Measurements from ENCODE around the gene SHC1.

Gene SHC1

DNA sequence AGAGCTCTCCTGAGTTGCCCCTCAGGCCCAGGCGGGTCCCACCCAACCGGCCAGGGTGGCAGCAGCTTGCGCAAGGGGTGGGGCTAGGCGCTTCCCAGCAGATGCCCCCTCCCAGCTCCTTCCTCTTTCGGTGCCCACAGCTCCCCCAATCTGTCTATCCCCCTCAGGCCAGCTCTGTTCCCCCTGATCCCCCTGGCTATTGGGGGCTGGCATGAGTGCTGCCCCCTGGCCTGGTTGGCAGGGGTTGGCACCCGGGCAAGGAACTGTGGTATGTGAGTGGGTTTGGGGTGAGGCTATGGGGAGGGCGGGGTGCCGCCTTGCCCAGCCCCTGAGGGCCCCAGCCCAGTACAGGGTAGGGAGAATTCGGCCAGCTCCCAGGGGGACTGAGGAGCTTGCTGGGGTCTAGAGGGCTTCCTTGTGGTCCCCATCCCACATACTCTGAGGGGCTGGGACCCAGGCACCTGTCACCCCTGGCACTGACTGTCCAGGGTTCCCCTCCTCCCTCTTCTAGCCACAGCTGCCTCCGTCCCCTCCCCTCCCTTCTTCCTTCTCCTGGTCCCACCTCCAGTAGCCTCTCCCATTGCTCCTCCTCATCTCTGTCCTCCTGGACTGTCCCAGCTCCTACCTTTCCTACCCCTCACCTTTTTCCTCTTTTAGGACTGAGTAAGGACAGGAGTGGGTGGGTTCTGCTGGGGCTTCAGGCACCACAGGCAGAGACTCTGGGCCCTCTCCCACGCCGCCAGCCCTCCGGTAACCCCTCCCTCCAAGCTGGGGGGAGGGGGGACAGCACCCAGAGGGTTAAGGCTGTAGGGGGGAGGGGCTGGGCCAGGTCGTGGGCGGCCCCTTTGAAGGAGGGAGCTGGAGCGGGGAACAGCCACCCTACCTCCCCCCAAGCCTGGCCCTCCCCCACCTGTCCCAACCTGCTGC, 37.7 kb upstream of the SHC1 start:
- peak; percentile 90 to 93 for DNase-seq

DNA sequence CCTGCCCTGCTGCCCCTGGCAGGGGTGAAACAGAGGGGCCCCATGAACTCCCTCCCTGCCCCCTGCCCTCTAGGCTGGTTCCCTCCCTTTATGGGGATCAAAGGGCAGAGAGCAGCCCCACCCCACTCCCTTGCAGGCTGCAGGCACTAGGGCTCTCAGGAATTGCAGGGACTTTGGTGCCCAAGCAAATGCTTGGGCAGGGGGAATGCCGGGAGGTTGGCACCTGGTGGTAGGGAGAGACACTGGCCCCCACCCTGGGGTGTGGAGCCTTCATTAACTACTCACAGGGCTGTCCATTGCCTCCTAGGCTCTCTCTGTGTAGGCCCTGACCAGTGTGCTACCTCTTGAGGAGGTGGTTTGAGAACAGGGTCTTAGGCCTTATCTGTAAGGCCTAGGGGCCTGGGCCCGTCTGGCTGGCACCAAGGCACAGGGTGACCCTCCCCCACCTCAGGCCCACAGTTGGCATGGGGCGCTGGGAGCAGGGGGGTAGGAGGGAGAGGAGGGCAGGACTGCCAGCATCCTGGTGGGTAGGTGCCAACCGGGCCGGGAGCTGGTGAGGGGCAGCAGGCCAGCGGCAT, 36.8 kb upstream of the SHC1 start:
- DNase-seq: no peak

DNA sequence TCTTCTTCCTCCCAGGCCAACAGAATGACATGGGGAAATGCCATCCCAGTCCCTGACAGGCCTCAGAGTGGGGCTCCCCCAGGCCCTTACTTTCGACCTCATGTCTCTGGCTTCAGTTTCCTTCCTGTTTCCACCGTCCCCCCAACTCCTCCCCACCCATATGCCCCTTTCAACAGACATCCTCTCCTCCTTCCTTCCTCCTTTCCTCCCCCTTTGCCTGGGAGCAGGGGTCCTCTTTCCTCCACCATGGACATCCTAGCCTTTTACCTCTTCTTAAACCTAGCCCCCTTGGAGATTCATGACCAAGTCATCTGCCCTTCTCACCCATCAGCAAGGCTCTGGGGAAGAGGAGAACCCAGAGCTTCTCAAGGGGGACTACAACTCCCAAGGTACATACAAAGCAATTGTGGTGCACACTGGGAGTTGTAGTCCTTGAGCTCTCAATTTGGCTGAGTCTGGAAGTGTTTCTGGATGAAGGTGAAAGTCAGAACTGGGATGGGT, 36.1 kb upstream of the SHC1 start:
- peak; percentile 59 to 68 for DNase-seq

DNA sequence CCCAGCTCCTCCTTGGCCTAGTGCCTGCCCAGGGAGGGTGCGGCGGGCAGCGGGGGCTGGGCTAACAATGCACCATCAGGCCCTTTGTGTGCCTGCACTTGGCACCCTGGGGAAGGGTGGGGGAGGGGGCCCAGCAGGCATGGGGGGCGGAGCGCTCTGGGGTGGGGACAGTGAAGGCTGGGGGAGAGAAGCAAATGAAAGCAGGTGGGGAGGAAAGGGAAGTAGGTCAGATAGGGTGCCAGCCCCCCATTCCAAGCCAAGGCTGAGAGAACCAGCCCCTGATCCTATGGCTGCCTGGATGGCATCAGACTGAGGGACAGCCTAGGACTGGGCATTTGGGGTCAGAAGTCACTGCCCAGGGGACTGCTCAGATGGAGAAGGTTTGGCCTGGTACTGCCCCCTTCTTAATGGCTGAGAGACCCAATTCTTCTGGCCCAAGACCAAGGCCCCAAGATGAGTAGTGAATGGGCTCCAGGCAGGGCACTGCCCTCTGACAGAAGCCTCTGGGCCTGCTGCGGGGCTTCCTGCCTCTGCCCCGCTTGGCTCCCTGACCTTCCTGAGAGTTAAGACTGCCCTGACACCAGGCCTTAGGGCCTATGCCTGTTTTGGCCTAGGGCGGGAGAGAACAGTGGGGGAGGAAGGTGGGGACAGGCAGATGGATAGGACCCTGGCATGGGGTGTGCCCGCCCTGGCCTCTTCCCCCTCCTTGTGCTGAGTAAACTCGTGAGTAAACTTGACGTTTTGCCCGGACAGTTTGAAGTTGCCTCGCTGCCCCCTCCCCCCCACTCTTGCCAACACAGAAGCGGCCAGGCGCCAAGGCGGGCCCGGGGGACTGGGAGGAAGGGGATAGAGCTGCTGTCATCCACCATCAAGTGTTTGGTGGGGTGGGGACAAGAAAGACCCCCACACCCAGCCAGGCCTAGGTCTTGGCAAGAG, 34.8 kb upstream of the SHC1 start:
- peak in 1 of 2 experiments; percentile 37 for DNase-seq

DNA sequence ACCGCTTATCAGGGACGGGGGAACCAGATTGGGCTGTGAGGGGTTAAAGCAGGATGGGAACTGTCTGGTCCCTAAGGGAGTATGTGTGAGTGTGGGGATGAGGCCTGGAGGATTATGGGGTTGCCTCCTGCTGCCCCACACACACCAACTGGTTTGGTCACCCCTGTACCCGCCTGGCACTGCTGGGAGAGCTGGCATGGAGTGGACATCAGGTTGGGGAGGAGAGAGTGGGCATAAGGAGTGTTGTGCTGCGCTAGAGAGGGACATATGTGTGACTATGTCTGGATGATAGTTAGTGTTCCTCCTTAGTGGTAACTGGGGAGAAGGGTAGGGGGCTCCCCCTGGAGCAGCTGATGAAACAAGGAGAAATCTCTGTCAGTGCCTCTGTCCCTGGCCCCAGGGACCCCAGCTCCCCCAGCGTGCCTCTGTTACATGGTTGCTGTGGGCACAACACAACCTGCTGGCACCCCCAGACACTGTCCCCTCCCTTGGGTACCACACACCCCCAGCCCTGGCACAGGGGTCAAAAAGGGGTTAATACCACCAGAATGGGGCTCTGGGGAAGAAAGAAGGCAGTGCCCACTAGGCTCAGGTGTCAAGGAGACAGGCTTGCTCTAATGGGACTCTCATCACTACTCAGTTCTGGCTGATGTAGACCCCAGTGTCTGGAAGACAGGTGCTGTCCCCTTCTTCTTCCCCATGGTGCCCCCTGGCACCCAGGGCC, 34.0 kb upstream of the SHC1 start:
- DNase-seq: peak in 1 of 2 experiments; percentile 31

DNA sequence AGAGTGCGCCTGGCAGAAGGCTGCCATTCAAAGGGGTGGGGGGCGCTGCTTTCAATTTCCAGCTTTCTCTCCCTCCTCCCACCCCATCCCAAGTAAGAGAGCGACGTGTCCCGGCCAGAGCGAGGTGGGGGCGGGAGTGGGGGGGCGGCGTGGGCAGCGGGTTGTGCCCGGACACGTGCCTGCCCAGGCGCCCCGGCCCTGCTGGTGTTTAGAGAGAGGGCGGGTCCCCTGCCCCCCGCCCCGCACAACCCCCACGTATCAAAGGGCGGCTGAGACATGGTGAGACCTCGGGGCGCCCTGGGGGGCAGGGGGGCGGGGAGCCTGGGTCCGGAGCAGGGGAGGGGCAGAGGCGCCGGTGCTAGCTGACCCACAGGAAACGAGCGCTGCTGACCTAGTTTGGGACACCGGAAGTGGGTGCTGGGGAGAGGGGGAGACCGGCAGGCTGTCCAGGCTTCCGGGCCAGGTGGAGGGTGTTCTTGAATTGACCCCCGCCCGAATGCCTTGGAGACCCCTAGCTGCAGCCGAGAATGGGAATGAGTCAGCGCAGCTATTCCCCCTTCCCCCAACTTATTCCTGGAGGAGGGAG, 33.3 kb upstream of the SHC1 start:
- peak in 1 of 2 experiments; percentile 47 for DNase-seq

DNA sequence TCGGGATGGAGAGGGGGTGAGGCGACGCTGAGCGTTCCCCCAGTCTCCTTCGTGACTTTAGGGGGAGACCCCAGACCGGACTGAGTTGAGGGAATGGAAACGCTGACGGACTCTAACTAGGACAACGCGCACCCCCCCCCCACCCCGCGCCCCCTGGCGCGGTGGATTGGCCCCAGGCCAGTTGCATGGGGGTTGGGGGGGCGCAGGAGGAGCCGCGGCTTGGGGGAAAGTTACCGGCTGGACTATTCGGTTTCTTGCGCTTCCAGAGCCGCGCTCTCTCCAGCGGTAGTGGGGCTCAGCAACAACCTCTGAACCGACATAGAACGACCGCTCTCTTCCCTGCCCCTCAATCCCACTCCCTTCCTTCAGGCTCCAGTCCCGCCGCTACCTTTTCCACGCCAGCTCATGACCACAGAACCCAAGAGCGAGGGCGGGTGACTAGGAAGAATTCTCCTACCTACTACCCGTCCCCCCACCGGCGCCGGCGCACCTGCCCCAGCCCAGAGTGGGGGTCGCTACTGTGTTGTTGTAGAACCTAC, 32.7 kb upstream of the SHC1 start:
- peak in 1 of 2 experiments; percentile 48 for DNase-seq

DNA sequence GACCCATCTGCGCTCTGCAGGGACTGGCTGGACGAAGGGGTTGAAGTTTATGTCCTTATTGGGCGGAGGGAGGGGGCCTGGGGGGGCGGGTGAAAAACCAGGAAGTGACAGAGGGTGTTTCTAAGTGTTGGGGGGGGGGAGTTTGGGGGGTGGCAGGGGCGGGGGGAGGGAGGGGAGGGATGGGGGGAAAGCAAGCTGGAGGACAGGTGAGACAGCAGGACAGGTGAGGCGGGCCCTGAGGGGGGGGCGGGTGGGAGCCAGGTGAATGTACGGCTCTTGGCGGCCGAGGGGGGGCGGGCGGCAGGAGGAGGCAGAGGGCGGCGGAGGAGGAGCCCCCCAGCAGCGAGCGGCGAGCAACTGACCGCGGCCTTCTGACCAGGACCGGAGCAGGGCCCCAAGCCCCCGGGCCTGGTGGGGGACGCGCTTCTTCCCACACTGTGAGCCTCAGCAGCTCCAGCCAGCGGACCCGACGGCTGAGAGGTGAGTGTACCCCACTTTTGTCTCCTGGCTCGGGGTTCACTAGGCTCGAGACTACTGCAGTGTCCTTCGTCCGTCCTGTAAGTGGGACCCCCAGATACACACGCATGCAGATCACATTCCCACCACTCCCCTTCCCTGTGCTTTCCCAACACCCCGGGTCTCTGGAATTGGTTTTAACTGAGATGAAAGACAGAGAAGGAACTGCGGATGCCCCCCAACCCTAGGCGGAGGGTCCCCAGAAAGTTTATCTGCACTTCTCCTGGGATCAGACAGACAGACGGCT, 32.1 kb upstream of the SHC1 start, which contains the start of gene ZBTB7B:
ZBTB7B (plus strand) TSS at position 339 of the 763 bp plus-strand sequence. CDS start 11,859 bp downstream, outside the sequence.
- peak in 1 of 2 experiments; percentile 29 for DNase-seq

DNA sequence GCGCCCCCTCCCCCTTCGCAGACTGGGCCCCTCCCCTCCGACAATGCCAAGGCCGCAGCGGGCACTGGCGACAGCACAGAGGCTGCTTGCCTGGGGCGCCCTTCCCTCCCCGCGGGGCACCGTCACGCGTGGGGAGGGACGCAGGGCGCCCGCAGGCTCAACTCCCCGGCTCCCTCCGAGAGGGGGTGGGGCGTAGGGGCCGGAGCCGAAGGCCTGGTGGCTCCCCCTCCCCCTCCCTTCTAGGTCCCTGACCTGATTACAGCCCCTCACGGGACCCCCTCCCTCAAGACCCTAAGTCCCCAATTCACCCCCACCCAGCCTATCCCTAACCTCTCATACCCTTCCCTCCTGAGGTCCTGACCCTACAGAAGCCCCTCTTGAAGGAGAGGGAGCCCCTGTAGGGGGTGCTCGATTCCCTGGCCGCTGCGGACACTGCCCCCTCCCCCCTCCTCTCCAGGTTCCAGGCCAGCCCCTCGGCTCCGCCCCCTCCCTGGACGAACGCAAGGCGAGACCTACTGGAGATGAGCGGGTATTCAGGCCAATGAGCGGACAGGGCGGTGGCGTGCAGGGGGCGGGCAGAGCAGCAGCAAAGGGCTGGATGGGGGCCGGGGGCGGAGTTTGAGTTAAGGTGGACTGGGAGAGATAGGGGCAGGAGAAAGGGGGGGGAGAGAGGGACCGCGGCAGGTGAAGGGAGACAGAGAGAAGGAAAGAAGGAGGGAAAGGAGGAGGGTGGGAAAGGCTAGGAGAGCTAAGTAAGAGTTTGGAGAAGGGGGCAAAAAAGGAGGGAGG, 31.3 kb upstream of the SHC1 start:
- peak; percentile 100 for DNase-seq

DNA sequence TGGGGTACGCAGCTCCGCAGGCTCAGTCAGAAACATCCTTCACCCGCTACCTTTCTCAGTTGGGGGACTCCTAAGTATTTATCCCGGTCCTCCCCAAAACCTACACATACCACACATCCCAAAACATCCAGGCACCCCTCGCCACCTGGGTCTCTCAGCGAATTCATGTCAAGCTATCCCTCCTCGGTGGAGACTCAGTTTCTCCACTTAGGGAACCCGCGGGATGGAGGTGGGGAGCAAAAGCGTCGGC, 30.8 kb upstream of the SHC1 start:
- DNase-seq: no peak

DNA sequence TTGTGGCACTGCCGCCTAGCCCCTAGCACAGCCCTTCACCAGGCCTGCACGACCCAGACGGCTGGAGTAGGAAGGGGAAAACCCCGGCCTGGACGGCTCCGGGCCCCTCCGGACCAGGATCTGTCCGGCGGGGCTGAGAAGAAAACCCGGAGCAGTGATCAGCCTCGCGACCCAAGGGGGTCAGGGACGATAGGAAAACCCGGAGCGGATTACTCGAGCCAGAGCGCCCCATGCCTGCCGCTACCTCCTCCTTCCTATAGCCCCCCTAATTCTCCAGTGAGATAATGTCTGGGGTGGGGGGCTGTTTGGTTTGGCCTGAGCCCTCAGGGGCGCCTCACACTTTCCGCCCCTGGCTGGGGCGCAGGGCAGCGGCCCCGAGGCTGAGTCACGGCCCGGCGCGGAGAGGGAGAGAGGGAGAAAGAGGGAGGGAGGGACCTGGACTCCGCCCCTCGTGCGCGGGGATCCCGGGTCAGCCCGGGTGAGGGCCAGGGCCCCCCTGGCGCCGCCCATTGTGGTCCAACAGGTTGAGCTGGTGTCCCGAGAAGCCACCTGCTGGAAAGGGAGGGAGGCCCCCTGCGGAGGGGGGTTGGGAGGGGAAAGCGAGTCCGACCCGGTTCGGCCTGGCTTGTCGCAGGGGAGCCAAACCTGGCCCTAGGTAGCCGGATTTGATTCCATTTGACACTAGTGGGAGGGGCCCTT, 30.3 kb upstream of the SHC1 start:
- peak; percentile 93 to 95 for DNase-seq

DNA sequence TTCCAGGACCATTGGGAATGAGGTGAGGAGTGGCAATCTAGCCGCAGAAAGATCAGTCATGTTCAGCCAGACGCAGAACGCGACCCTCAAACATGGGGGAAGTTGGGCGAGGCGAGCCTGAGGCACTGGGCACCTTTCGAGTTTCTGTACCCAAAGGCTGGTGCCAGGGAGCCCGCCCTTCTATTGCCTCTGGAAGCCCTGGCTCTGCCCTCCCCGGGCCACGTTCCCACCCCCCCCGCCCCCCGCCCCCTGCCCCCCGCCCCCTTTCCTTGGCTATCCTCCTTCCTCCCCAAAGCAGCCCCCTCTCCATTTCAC, 29.8 kb upstream of the SHC1 start:
- DNase-seq: no peak

DNA sequence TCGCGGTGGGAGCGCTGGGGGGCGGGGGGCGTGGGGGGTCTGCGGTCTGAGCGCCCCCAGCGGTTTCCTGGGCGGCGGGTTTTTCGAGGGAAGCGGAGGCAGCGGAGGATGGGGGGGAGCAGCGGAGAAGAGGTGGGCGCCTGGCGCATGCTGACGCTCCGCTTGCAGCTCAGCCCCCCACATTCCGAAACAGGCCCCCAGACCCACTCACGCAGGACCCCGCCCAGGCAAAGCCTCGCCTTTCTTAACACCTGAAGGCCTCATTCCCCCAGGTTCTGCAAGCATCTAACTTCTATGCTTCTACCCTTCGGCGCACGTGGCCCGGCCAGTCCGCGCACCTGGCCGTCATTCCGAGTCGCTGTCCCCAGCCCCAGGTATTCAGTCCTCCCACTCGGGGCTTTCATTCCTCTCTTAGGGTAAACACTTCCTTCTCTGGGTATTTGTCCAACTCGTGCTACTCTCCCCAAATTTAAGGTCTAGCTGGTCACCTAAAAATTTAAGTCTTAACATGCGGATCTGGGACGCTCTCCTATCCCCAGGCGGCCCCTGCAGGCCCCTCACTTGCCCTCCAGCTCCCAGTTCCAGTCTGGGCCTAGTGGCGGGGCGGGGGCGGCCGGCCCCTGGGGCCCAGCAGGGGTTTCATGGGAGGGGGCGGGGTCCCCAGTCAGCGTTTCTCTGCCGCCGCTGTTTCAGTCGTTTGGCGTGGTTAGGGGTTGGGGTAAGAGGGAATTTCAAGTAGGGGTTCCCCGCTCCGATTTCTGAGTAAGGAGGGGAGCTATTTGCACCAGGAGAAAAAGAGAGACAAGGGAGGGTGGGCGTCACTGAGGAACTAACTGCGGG, 29.2 kb upstream of the SHC1 start:
- DNase-seq: peak; percentile 80 to 85

DNA sequence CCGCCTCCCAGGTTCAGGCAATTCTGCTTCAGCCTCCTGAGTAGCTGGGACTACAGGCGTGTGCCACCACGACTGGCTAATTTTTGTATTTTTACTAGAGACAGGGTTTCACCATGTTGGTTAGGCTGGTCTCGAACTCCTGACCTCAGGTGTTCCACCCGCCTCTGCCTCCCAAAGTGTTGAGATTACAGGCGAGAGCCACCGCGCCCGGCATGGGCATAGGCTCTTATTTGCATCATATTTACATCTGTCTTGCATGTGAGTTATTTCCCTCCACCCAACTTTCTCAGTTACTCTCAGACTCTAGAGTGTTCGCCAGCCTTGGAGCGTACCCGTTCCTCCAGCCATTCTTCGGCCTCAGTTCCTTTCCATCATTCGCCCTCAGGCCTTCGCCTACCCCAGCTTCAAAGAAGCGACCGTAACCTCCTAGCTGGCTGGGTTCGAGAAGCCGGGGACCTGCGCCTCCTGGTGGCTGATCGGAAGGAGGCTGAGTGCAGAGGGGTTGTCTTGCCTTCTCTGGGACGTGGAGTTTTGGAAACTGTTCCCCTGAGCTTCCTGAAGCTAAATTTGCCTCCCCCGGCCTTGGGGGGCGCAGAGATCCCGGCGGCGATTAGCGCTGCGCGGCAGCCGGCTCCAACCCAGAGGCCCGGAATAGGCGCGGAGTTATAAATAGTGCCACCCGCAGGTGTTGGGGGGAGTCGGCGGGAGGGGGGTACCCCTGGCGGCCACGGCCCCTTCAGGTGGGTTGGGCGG, 28.4 kb upstream of the SHC1 start:
- DNase-seq: peak; percentile 86 to 88

DNA sequence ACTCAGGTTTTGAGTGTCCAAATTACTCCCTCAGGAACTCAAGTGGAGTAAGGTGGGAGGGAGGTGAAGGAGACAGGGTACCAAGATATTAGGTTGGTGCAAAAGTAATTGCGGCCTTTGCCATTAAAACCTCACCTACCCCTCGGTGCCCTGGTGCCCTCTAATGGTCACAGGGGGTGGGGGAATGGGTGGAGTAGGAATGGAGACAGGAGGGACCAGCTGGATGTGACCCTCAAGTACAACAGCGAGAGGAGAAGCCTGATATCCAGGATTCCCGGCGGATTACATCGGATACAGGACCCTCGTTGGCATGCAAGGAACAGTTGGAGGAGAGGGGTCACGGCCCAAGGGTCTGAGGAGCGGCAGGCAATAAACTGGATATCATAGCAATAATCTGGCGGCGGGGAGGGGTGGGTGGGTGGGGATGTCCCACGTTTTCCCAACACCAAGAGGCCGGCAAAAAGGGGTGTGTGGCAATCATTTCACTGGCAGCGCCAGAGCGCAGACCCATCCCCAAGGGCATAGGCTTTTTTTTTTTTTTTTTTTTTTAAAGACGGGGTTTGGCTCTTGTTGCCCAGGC, 27.7 kb upstream of the SHC1 start:
- no peak for DNase-seq

DNA sequence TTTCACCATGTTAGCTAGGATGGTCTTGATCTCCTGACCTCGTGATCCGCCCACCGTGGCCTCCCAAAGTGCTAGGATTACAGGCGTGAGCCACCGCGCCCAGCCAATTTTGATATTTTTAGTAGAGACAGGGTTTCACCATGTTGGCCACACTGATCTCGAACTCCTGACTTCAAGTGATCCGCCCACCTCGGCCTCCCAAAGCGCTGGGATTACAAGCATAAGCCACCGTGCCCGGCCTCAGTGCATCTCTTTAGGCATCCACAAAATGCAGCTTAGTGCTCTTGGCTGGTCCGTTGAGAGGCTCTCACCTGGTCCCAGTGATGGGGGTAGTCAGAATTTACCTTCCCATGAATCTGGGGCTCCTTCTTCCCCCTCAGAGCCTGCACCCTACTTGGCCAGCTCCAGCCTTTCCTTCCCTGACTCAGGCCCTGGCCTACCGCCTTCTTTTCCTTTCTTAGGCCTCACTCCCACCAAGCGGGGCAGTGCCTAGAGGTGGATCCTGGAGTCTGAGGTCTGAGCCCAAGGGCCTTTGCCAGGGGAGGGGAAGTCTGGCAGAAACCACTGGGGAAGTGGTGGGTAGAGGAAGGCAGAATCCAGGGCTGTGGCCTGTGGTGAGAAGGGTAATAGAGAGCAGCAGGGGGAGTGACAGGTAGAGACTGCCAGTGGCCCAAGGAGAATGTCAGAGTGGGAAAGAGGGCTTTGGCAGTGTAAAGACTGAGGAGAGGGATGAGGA, 26.6 kb upstream of the SHC1 start:
- DNase-seq: no peak

All from activated CD4-positive, alpha-beta T cell treated with anti-CD3 and anti-CD28 coated beads, Interleukin-2, amount 50 U/mL, for 48 hours (primary cell).